GM19372 (cell line): ENCODE data around the gene PMPCA.

Source experiments
- ATAC-seq: cut with Tn5 transposase; IDR thresholded peaks from one replicate; pipeline ENCODE4 v1.9.1; 2021; ENCODE audit warnings: mild to moderate bottlenecking, low read depth, moderate library complexity; ENCODE audit not compliant: unreplicated experiment

PMPCA gene

GRCh38 chr9:136473354-136473721, 62.9 kb downstream of the PMPCA start:
- no peak for ATAC-seq
